ENCODE data around the gene TSPAN15. TPM values are rescaled to one million over a fixed set of nuclear protein-coding genes. Genes with fewer than 3 reads are reported as not detected.

TSPAN15 gene
- total RNA-seq, 1 experiment from 2014 or later = 8.3 TPM

DNA sequence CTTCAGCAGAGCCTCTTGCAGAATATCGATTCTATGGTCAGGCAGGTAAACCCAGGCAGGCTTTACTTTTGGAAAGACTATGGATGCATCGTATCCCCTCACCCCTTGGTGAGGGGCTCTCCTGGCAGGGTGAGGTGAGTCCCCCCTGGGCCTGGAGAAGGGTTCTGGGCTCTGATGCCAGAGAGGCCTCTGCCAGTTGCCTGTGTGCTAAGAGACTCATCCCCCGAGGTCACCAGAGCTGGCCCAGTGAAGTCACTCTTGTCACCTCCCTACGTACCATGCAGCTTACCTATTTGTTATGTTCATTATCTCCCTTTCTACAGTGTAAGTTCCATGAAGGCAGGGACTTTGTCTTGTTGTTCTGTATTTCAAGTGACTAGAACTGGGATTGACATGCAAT is 51.3 kb downstream of the TSPAN15 start:
- ATAC-seq (no peak), DNase-seq (ENCODE audit: low spot score) (no peak)
- Mint-ChIP-seq H3K9me3 (no peaks in the 10 kb centered on the region), H3K36me3 (no peaks in the 10 kb centered on the region), H3K4me1 (peaks cover 17% of the 10 kb centered on the region), H3K27ac (no peak overlapping the region), H3K4me3 (no peak overlapping the region), H3K27me3 (ENCODE audit: low read depth) (no peaks in the 10 kb centered on the region)
- no peak for TF ChIP-seq SP1 (CRISPR knock-in tag; conservative IDR thresholded peaks at IDR 0.05)
- TF ChIP-seq, protein P1, sequence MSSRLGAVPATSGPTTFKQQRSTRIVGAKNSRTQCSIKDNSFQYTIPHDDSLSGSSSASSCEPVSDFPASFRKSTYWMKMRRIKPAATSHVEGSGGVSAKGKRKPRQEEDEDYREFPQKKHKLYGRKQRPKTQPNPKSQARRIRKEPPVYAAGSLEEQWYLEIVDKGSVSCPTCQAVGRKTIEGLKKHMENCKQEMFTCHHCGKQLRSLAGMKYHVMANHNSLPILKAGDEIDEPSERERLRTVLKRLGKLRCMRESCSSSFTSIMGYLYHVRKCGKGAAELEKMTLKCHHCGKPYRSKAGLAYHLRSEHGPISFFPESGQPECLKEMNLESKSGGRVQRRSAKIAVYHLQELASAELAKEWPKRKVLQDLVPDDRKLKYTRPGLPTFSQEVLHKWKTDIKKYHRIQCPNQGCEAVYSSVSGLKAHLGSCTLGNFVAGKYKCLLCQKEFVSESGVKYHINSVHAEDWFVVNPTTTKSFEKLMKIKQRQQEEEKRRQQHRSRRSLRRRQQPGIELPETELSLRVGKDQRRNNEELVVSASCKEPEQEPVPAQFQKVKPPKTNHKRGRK (CRISPR knock-in tag; IDR thresholded peaks at IDR 0.05; ENCODE audit: borderline replicate concordance) = no peak
- ChIA-PET POLR2A (no interaction called here), CTCF (interaction anchor here (0.6 kb wide), 1 partner anchor 95 kb away, joined by 3 read pairs; no protein-coding TSS in a partner anchor)

DNA sequence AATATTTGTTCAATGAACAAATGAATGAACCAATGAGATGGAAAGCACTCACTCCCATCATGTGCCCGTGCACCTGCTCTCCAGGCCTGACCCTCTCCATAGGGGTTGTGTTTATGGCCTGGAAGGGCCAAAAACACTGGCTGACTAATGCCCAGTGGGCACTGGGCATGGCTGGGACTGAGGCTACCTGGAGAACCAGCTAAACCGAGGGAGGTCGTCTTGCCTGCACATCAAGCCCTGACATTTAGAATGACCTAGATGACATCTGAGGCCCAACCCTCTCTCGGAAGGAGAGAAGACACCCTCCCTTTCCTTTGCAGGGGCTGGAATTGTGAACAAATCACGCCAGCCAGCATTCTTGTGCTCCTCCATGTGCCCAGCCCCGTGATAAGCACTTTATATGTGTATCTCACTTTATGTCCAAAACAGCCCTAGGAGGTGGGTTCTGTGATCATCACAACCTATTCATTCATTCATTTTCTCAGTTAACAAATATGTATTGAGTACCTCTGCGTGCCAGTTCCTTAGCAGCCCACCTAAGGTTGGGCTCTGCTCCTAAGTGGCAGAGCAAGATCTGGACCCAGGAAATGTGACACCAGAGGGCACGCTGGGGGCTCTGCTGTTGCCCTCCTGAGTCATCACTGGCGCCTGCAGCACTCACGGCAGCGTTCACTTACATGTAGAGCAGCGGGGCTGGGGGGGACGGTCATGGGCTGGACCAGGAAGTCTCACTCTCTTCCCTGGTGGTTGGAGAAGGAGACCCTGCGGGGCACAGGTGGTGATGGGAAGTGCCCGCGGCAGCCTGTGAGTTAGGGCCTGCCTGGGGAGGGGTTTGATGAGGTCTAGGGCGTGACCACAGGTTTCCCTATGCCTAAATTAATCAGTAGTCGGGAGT is 52.0 kb downstream of the TSPAN15 start:
- no peaks in the 10 kb centered on the region for H3K27me3 Mint-ChIP-seq (ENCODE audit: low read depth)
- no peak overlapping the region for H3K27ac Mint-ChIP-seq
- no peaks in the 10 kb centered on the region for H3K36me3 Mint-ChIP-seq
- no peak for DNase-seq (ENCODE audit: low spot score)
- peaks cover 20% of the 10 kb centered on the region for H3K4me1 Mint-ChIP-seq
- POLR2A ChIA-PET = interaction anchor here (0.6 kb wide), 1 partner anchor 1875 kb away, joined by 7 read pairs; no protein-coding TSS in a partner anchor
- H3K4me3 Mint-ChIP-seq = no peak overlapping the region
- no peaks in the 10 kb centered on the region for H3K9me3 Mint-ChIP-seq
- no peak for ATAC-seq
- no peak for TF ChIP-seq TEAD1 (CRISPR knock-in tag; IDR thresholded peaks at IDR 0.05)
- no peak for TF ChIP-seq ERG (CRISPR knock-in tag; IDR thresholded peaks at IDR 0.05)
- no peak for TF ChIP-seq NR3C1 (CRISPR knock-in tag; conservative IDR thresholded peaks at IDR 0.05; ENCODE audit: low read depth)
- TF ChIP-seq ZBTB43 (CRISPR knock-in tag; IDR thresholded peaks at IDR 0.05) = no peak
- TF ChIP-seq HMGA2 (CRISPR knock-in tag; IDR thresholded peaks at IDR 0.05) = no peak
- no peak for TF ChIP-seq TEAD4 (CRISPR knock-in tag; IDR thresholded peaks at IDR 0.05)
- TF ChIP-seq GRHL2 (CRISPR knock-in tag; IDR thresholded peaks at IDR 0.05; ENCODE audit: insufficient replicate concordance, severe bottlenecking) = no peak
- no peak for TF ChIP-seq ZNF121 (CRISPR knock-in tag; IDR thresholded peaks at IDR 0.05)
- CTCF ChIA-PET = no interaction called here

- Mint-ChIP-seq H3K36me3 (no peaks in the 10 kb centered on the region), H3K27ac (no peak overlapping the region; the same call in 1 of the 2 replicates), H3K4me3 (no peak overlapping the region), H3K9me3 (no peaks in the 10 kb centered on the region), H3K27me3 (ENCODE audit: low read depth) (no peaks in the 10 kb centered on the region), H3K4me1 (peaks cover 20% of the 10 kb centered on the region)
- DNase-seq (ENCODE audit: low spot score) (no peak), ATAC-seq (no peak)
- ChIA-PET CTCF (no interaction called here), POLR2A (interaction anchor here (0.6 kb wide), 1 partner anchor 1874 kb away, joined by 7 read pairs; no protein-coding TSS in a partner anchor)
- TF ChIP-seq GRHL2 (CRISPR knock-in tag; IDR thresholded peaks at IDR 0.05; ENCODE audit: insufficient replicate concordance, severe bottlenecking) = no peak
- no peak for TF ChIP-seq ESRRA (CRISPR knock-in tag; IDR thresholded peaks at IDR 0.05; ENCODE audit: borderline replicate concordance)
- no peak for TF ChIP-seq ZNF425 (CRISPR knock-in tag; conservative IDR thresholded peaks at IDR 0.05)
- TF ChIP-seq ZNF532 (CRISPR knock-in tag; IDR thresholded peaks at IDR 0.05; ENCODE audit: borderline replicate concordance) = no peak
- no peak for TF ChIP-seq HMGXB4 (CRISPR knock-in tag; IDR thresholded peaks at IDR 0.05)
- no peak for TF ChIP-seq E2F4 (CRISPR knock-in tag; IDR thresholded peaks at IDR 0.05; ENCODE audit: borderline replicate concordance, low read depth)
These were observed 52.6 kb downstream of the TSPAN15 start for GRCh38 chr10:69503896-69504265.

Data from WTC11 (cell line).